Measurements from ENCODE around the gene DNM2.

The DNM2 gene

DNA sequence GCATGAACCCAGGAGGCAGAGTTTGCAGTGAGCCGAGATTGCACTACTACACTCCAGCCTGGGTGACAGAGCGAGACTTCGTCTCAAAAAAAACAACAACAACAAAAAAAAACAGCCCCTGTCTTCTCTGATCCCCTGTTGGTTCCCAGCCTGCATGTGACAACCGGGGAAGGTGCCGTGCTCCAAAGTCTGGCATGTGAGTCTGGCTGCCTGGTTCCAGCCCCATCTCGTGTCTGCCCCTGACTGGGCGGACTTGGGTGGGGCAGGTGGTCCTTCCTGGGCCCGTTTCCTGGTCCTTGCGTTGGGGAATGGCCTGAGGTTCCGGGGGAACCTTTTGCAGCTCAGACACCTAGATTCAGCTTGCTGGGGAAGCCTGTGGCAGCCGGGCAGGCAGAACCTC is 50.5 kb downstream of the DNM2 start:
- H3K27ac Mint-ChIP-seq: peak overlapping the region; percentile 72 to 90
- H3K9me3 Mint-ChIP-seq: no peaks in the 10 kb centered on the region
- H3K27me3 Mint-ChIP-seq: no peaks in the 10 kb centered on the region
- H3K36me3 Mint-ChIP-seq (ENCODE audit: insufficient read depth): peaks cover 44% of the 10 kb centered on the region
- H3K4me3 Mint-ChIP-seq: no peak overlapping the region
- DNase-seq (no peak), ATAC-seq (replicated peaks) (no peak)
- H3K4me1 Mint-ChIP-seq (ENCODE audit: low read depth in 2 of 2): peaks cover 32 to 35% of the 10 kb centered on the region in 2 donors

- DNase-seq (no peak), ATAC-seq (replicated peaks) (no peak)
- no peaks in the 10 kb centered on the region for H3K27me3 Mint-ChIP-seq
- no peaks in the 10 kb centered on the region for H3K9me3 Mint-ChIP-seq
- peak overlapping the region; percentile 72 to 90 for H3K27ac Mint-ChIP-seq
- H3K4me1 Mint-ChIP-seq (ENCODE audit: low read depth in 2 of 2): peaks cover 29% of the 10 kb centered on the region in 2 donors
- H3K4me3 Mint-ChIP-seq: no peak overlapping the region
- H3K36me3 Mint-ChIP-seq (ENCODE audit: insufficient read depth): peaks cover 44% of the 10 kb centered on the region
Measured at GRCh38 chr19:10768936-10769335, 51.1 kb downstream of the DNM2 start.

GRCh38 chr19:10769533-10770491 is 51.9 kb downstream of the DNM2 start:
- no peaks in the 10 kb centered on the region for H3K27me3 Mint-ChIP-seq
- H3K4me1 Mint-ChIP-seq (ENCODE audit: low read depth in 2 of 2): peaks cover 21 to 27% of the 10 kb centered on the region in 2 donors
- peak; percentile 49 for ATAC-seq (replicated peaks)
- DNase-seq: no peak
- no peaks in the 10 kb centered on the region for H3K9me3 Mint-ChIP-seq
- H3K4me3 Mint-ChIP-seq: no peak overlapping the region
- H3K27ac Mint-ChIP-seq: peak overlapping the region; percentile 79 to 90
- H3K36me3 Mint-ChIP-seq (ENCODE audit: insufficient read depth): peaks cover 46% of the 10 kb centered on the region

DNA sequence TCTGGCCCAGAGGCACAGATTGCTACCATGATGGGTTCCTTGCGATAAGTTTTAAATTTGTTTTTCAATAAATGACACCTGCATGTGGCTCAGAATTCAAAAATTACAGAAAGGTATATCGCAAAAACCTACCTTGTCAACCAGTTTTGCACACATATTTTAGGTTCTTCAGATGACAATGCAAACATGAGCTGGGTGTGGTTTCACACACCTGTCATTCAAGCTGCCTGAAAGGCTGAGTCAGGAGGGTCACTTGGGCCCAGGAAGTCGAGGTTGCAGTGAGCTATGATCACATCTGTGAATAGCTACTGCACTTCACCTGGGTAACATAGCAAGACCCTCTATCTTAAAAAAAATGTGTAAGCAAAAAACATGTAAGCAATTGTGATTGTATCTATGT is 56.1 kb downstream of the DNM2 start:
- peaks cover 12 to 27% of the 10 kb centered on the region in 2 donors for H3K4me1 Mint-ChIP-seq (ENCODE audit: low read depth in 2 of 2)
- no peaks in the 10 kb centered on the region for H3K9me3 Mint-ChIP-seq
- no peak for ATAC-seq (replicated peaks)
- no peak overlapping the region for H3K4me3 Mint-ChIP-seq
- H3K36me3 Mint-ChIP-seq (ENCODE audit: insufficient read depth): peaks cover 69% of the 10 kb centered on the region
- H3K27me3 Mint-ChIP-seq: no peaks in the 10 kb centered on the region
- no peak overlapping the region for H3K27ac Mint-ChIP-seq
- DNase-seq: no peak

GRCh38 chr19:10774893-10775292 is 57.0 kb downstream of the DNM2 start:
- peaks cover 75% of the 10 kb centered on the region for H3K36me3 Mint-ChIP-seq (ENCODE audit: insufficient read depth)
- no peak for DNase-seq
- H3K4me3 Mint-ChIP-seq: no peak overlapping the region
- ATAC-seq (replicated peaks): no peak
- no peaks in the 10 kb centered on the region for H3K27me3 Mint-ChIP-seq
- no peaks in the 10 kb centered on the region for H3K9me3 Mint-ChIP-seq
- H3K4me1 Mint-ChIP-seq (ENCODE audit: low read depth in 2 of 2): peaks cover 7 to 26% of the 10 kb centered on the region in 2 donors
- peak overlapping the region; percentile 16 to 59 for H3K27ac Mint-ChIP-seq

DNA sequence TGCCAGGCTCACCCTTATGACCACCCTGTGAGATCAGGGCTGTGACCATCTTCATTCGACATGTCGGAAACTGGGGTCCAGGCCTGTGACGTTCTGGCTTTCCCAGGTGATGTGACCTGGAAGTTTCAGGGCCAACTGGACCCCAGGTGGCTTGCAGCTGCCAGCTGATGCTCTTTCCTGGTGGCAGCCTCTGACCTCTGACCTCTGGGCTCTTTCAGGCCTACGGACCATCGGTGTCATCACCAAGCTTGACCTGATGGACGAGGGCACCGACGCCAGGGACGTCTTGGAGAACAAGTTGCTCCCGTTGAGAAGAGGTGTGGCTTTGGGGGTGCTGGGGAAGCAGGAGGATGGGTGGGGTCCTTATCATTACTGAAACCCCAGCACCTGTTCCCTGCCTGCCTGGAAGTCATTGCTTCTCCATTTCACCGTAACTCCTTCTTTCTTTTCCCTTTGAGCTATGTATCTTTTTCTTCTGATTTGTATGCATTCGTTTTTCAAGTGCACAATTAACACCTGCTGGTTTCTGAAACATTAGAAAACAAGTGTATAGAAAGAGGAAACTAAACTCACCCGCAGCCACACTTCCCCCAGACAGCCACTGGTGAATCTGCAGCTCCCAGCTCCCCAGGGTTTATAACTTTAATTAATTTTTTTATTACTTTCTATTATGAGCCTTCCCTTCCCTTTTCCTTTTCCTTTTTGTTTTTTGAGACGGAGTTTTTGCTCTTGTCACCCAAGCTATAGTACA is 59.2 kb downstream of the DNM2 start:
- ATAC-seq (replicated peaks): peak; percentile 35
- DNase-seq: no peak
- Mint-ChIP-seq H3K27ac (peak overlapping the region; percentile 1 to 87), H3K4me3 (peak overlapping the region; percentile 6 to 59), H3K36me3 (ENCODE audit: insufficient read depth) (peaks cover 90% of the 10 kb centered on the region), H3K9me3 (no peaks in the 10 kb centered on the region), H3K27me3 (no peaks in the 10 kb centered on the region), H3K4me1 (ENCODE audit: low read depth in 2 of 2) (peaks cover 1 to 21% of the 10 kb centered on the region in 2 donors)

DNA sequence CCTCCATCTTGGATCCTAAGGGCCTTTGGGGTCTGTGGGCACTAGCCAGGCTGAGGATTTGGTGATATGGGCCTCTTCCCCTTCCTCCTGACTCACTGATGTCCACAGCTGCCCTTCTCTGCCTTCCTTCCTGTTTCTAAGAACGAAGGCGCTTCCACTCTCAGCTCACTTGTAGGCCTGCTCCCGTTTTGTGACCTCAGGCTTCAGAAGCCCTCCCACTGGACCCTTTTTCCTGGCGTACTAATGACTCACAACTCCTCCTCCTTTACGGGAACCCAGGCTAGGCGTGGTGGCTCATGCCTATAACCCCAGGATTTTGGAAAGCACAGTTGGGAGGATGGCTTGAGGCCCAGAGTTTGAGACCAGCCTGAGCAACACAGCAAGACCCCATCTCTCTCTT is 62.5 kb downstream of the DNM2 start:
- Mint-ChIP-seq H3K9me3 (no peaks in the 10 kb centered on the region), H3K4me1 (ENCODE audit: low read depth in 2 of 2) (peaks cover 9 to 14% of the 10 kb centered on the region in 2 donors), H3K4me3 (no peak overlapping the region), H3K27me3 (no peaks in the 10 kb centered on the region), H3K36me3 (ENCODE audit: insufficient read depth) (peaks cover 91% of the 10 kb centered on the region), H3K27ac (peak overlapping the region in 1 of 2 donors; percentile 57)
- ATAC-seq (replicated peaks) (no peak), DNase-seq (no peak)

DNA sequence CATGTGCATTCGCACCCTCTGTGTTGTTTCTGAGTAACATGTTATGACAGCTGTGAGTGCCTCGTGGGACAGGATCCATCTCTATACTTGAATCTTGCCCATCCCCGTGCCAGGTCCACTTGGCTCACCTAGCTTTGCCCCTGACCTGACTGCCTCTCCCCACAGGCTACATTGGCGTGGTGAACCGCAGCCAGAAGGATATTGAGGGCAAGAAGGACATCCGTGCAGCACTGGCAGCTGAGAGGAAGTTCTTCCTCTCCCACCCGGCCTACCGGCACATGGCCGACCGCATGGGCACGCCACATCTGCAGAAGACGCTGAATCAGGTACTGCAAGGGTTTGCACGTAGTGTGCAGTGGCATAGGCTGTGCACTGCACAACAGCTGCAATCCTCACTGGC is 64.9 kb downstream of the DNM2 start:
- DNase-seq: no peak
- H3K4me1 Mint-ChIP-seq (ENCODE audit: low read depth in 2 of 2): peaks cover 0 to 7% of the 10 kb centered on the region in 2 donors
- ATAC-seq (replicated peaks): peak; percentile 35
- H3K27me3 Mint-ChIP-seq: no peaks in the 10 kb centered on the region
- no peaks in the 10 kb centered on the region for H3K9me3 Mint-ChIP-seq
- H3K4me3 Mint-ChIP-seq: no peak overlapping the region
- peaks cover 91% of the 10 kb centered on the region for H3K36me3 Mint-ChIP-seq (ENCODE audit: insufficient read depth)
- H3K27ac Mint-ChIP-seq: no peak overlapping the region

- peaks cover 4 to 7% of the 10 kb centered on the region in 2 donors for H3K4me1 Mint-ChIP-seq (ENCODE audit: low read depth in 2 of 2)
- no peak for DNase-seq
- no peaks in the 10 kb centered on the region for H3K9me3 Mint-ChIP-seq
- H3K36me3 Mint-ChIP-seq (ENCODE audit: insufficient read depth): peaks cover 92% of the 10 kb centered on the region
- no peaks in the 10 kb centered on the region for H3K27me3 Mint-ChIP-seq
- ATAC-seq (replicated peaks): no peak
- peak overlapping the region in 1 of 2 donors; percentile 8 for H3K4me3 Mint-ChIP-seq
- peak overlapping the region in 1 of 2 donors; percentile 85 for H3K27ac Mint-ChIP-seq
Measured at GRCh38 chr19:10784257-10784656, 66.4 kb downstream of the DNM2 start.

DNA sequence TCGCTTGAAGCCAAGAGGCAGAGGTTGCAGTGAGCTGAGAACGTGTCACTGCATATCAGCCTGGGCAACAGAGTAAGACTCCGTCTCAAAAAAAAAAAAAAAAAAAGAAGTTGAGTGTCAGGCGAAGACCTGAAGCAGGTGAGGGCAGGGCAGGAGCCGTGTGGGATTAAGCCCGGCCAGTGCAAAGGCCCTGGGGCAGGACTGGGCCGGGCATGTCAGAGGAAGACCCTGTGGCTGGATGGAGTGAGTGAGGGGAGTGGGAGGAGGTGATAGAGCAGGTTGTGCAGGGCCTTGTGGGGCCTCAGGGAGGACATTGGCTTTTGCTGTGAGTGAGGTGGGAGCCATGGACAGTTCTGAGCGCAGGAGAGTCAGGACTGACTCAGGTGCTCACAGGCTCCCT is 70.3 kb downstream of the DNM2 start:
- DNase-seq (no peak), ATAC-seq (replicated peaks) (no peak)
- peaks cover 3 to 4% of the 10 kb centered on the region in 2 donors for H3K4me1 Mint-ChIP-seq (ENCODE audit: low read depth in 2 of 2)
- H3K27me3 Mint-ChIP-seq: no peaks in the 10 kb centered on the region
- H3K9me3 Mint-ChIP-seq: no peaks in the 10 kb centered on the region
- H3K36me3 Mint-ChIP-seq (ENCODE audit: insufficient read depth): peaks cover 83% of the 10 kb centered on the region
- H3K4me3 Mint-ChIP-seq: no peak overlapping the region
- peak overlapping the region in 1 of 2 donors; percentile 74 for H3K27ac Mint-ChIP-seq

DNA sequence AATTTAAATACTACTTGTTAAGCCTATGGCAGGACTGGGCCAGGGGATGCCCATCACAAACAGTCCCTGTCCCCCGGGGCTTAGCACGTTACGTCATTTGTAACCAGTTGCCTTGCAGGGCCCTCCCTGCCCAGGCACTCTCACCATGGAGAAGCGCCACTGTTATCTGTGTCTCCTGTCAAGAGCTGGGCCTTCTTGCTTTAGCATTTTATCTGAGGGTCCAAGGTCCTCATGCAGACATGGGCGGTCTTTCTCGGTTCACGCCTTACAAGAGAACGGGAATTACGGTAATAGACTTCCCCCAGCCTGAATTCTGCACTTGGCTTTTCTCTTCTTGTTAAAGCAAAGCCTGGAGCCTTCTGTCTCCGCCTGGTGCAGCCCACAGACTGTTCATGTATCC is 72.0 kb downstream of the DNM2 start:
- no peak for ATAC-seq (replicated peaks)
- Mint-ChIP-seq H3K4me3 (no peak overlapping the region), H3K27me3 (no peaks in the 10 kb centered on the region), H3K4me1 (ENCODE audit: low read depth in 2 of 2) (peaks cover 5 to 9% of the 10 kb centered on the region in 2 donors), H3K9me3 (no peaks in the 10 kb centered on the region), H3K27ac (peak overlapping the region in 1 of 2 donors; percentile 41), H3K36me3 (ENCODE audit: insufficient read depth) (peaks cover 86% of the 10 kb centered on the region)
- no peak for DNase-seq

GRCh38 chr19:10796653-10797052 is 78.8 kb downstream of the DNM2 start:
- Mint-ChIP-seq H3K27me3 (no peaks in the 10 kb centered on the region), H3K36me3 (ENCODE audit: insufficient read depth) (peaks cover 88% of the 10 kb centered on the region), H3K9me3 (no peaks in the 10 kb centered on the region), H3K4me1 (ENCODE audit: low read depth in 2 of 2) (peaks cover 34 to 35% of the 10 kb centered on the region in 2 donors), H3K4me3 (peak overlapping the region; percentile 80 to 85), H3K27ac (peak overlapping the region; percentile 98)
- DNase-seq (no peak), ATAC-seq (replicated peaks) (no peak)

GRCh38 chr19:10797078-10797477 is 79.2 kb downstream of the DNM2 start:
- no peaks in the 10 kb centered on the region for H3K9me3 Mint-ChIP-seq
- H3K27ac Mint-ChIP-seq: peak overlapping the region; percentile 98
- peak overlapping the region; percentile 80 to 85 for H3K4me3 Mint-ChIP-seq
- peaks cover 34 to 35% of the 10 kb centered on the region in 2 donors for H3K4me1 Mint-ChIP-seq (ENCODE audit: low read depth in 2 of 2)
- H3K36me3 Mint-ChIP-seq (ENCODE audit: insufficient read depth): peaks cover 91% of the 10 kb centered on the region
- DNase-seq (peak; percentile 71 to 77 (median 73)), ATAC-seq (replicated peaks) (peak; percentile 52)
- no peaks in the 10 kb centered on the region for H3K27me3 Mint-ChIP-seq

All from effector memory CD8-positive, alpha-beta T cell (primary cell).